GM12878 (cell line): Measurements from ENCODE around the gene ZNF124. TPM values are rescaled to one million over a fixed set of nuclear protein-coding genes. Genes with fewer than 3 reads are reported as not detected.

Experiments used
- EZH2 ChIP-seq: IDR thresholded peaks from 2 replicates; pipeline ENCODE4 v1.6.1; 2012; ENCODE audit warnings: low read depth, mild to moderate bottlenecking, control low read depth, inconsistent platforms, low read length, borderline replicate concordance; ENCODE audit not compliant: control insufficient read depth
- MXI1 ChIP-seq: fragments of 150-350 bp; IDR thresholded peaks from 2 replicates; pipeline ENCODE4 v1.6.1; 2011; ENCODE audit warnings: low read depth, mild to moderate bottlenecking, inconsistent platforms, low read length, improper control_type of control experiment
- PAX5 ChIP-seq: IDR thresholded peaks from 2 replicates; pipeline ENCODE4 v1.6.1; 2011; ENCODE audit warnings: low read depth, low read length, borderline replicate concordance
- ZNF384 ChIP-seq: IDR thresholded peaks from 2 replicates; pipeline ENCODE4 v1.6.1; 2012; ENCODE audit warnings: low read depth, mild to moderate bottlenecking, low read length, improper control_type of control experiment, borderline replicate concordance
- polyA plus RNA-seq, 11 experiments: library from polyadenylated mRNA; depleted of rRNA in 4 of 11; unstranded in 6 of 11; stranded (reverse) in 5 of 11; fragments of >200 nt; fragmentation: Nextera tagmentation in 4 of 11; fragmentation: Illumina TruSeq in 1 of 11; extraction: Ambion mirVana in 4 of 11; extraction: Trizol in 1 of 11; gene quantifications; 1 replicate in 1 of 11; 2 replicates in 10 of 11; pipeline versions ENCODE4 v1.2.1 to v1.2.3, GENCODE V29; 2011 to 2016; ENCODE audit warnings: inconsistent platforms in 2 of 11, missing spikeins in 2 of 11, low read depth in 1 of 11
- total RNA-seq, 4 experiments: library from RNA; depleted of rRNA in 3 of 4; stranded (reverse); fragments of >200 nt in 3 of 4; fragmentation: Illumina TruSeq in 1 of 4; extraction: Trizol in 1 of 4; gene quantifications; 2 replicates each; pipeline versions ENCODE4 v1.2.1 to v1.2.3, GENCODE V29; 2013 to 2021
- TF ChIP-seq, protein P1 (sequence below): fragments of 450-650 bp; IDR thresholded peaks from 2 replicates; pipeline ENCODE4 v1.6.1; 2017; ENCODE audit warnings: mild to moderate bottlenecking
- TF ChIP-seq, protein P2 (sequence below): fragments of 450-650 bp; IDR thresholded peaks from 2 replicates; pipeline ENCODE4 v1.6.1; 2017; ENCODE audit warnings: mild to moderate bottlenecking, moderate library complexity
- TF ChIP-seq, protein P3 (sequence below): IDR thresholded peaks from 2 replicates; pipeline ENCODE4 v1.6.1; 2011; ENCODE audit warnings: low read depth, low read length, improper control_type of control experiment, borderline replicate concordance

Gene ZNF124
- total and polyA plus RNA-seq, 10 of the 15 experiments (the other 5 are each of a cell fraction or from before 2014, with no cell fraction given): 6.8 to 37.5 (median 12.5) TPM

DNA sequence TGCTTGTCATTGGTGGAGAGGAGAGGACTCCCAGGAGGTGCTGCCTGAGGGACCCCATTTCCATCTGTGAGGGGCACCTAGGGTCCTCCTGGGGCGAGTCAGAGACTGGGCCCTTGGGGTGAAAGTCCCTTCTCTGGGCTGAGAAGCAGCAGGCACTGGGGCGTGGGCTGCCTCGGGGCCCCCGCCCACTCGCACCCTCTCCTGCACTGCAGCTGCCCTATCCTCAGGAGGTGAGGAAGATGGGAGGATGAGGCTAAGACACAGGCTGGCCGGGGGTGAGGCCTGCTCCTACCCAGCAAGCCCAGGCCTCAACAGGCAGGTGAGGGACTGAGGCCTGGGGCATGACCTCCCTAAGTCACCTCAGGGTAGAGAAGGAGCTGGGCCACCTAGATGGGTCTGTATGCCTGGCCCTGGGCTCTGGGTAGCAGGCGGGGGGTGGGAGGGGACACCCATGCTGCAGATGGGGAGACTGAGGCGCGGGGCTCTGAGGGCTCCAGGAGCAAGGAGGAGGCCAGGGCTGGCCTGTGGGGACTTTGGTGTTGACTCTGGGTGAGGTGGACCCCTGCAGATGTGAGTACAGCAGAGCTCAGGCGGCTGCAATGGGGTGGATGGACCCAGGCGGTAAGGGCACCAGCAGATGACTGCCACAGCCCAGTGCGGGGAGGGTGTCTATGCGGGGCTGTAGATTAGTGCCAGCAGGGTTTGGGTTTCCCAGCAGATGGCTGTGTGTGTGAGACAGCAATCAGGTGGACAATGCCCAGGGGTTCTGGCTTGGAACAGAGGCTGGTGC lies 57.3 kb downstream of the ZNF124 start (continued):
- TF ChIP-seq, protein P1, sequence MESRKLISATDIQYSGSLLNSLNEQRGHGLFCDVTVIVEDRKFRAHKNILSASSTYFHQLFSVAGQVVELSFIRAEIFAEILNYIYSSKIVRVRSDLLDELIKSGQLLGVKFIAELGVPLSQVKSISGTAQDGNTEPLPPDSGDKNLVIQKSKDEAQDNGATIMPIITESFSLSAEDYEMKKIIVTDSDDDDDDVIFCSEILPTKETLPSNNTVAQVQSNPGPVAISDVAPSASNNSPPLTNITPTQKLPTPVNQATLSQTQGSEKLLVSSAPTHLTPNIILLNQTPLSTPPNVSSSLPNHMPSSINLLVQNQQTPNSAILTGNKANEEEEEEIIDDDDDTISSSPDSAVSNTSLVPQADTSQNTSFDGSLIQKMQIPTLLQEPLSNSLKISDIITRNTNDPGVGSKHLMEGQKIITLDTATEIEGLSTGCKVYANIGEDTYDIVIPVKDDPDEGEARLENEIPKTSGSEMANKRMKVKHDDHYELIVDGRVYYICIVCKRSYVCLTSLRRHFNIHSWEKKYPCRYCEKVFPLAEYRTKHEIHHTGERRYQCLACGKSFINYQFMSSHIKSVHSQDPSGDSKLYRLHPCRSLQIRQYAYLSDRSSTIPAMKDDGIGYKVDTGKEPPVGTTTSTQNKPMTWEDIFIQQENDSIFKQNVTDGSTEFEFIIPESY: no peak
- TF ChIP-seq MXI1: no peak
- TF ChIP-seq, protein P2, sequence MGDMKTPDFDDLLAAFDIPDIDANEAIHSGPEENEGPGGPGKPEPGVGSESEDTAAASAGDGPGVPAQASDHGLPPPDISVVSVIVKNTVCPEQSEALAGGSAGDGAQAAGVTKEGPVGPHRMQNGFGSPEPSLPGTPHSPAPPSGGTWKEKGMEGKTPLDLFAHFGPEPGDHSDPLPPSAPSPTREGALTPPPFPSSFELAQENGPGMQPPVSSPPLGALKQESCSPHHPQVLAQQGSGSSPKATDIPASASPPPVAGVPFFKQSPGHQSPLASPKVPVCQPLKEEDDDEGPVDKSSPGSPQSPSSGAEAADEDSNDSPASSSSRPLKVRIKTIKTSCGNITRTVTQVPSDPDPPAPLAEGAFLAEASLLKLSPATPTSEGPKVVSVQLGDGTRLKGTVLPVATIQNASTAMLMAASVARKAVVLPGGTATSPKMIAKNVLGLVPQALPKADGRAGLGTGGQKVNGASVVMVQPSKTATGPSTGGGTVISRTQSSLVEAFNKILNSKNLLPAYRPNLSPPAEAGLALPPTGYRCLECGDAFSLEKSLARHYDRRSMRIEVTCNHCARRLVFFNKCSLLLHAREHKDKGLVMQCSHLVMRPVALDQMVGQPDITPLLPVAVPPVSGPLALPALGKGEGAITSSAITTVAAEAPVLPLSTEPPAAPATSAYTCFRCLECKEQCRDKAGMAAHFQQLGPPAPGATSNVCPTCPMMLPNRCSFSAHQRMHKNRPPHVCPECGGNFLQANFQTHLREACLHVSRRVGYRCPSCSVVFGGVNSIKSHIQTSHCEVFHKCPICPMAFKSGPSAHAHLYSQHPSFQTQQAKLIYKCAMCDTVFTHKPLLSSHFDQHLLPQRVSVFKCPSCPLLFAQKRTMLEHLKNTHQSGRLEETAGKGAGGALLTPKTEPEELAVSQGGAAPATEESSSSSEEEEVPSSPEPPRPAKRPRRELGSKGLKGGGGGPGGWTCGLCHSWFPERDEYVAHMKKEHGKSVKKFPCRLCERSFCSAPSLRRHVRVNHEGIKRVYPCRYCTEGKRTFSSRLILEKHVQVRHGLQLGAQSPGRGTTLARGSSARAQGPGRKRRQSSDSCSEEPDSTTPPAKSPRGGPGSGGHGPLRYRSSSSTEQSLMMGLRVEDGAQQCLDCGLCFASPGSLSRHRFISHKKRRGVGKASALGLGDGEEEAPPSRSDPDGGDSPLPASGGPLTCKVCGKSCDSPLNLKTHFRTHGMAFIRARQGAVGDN: no peak
- no peak for TF ChIP-seq EZH2
- no peak for TF ChIP-seq PAX5
- TF ChIP-seq, protein P3, sequence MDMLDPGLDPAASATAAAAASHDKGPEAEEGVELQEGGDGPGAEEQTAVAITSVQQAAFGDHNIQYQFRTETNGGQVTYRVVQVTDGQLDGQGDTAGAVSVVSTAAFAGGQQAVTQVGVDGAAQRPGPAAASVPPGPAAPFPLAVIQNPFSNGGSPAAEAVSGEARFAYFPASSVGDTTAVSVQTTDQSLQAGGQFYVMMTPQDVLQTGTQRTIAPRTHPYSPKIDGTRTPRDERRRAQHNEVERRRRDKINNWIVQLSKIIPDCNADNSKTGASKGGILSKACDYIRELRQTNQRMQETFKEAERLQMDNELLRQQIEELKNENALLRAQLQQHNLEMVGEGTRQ: no peak
- no peak for TF ChIP-seq ZNF384
